SH-SY5Y (cell line): ENCODE results near the gene KLHL11.

Source experiments
- GATA2 ChIP-seq: IDR thresholded peaks from 2 replicates; pipeline ENCODE4 v1.6.1; 2011; ENCODE audit warnings: mild to moderate bottlenecking, low read depth, low read length
- GATA3 ChIP-seq: IDR thresholded peaks from 2 replicates; pipeline ENCODE4 v1.6.1; 2011; ENCODE audit warnings: low read depth, mild to moderate bottlenecking, low read length, moderate library complexity

The KLHL11 gene

DNA sequence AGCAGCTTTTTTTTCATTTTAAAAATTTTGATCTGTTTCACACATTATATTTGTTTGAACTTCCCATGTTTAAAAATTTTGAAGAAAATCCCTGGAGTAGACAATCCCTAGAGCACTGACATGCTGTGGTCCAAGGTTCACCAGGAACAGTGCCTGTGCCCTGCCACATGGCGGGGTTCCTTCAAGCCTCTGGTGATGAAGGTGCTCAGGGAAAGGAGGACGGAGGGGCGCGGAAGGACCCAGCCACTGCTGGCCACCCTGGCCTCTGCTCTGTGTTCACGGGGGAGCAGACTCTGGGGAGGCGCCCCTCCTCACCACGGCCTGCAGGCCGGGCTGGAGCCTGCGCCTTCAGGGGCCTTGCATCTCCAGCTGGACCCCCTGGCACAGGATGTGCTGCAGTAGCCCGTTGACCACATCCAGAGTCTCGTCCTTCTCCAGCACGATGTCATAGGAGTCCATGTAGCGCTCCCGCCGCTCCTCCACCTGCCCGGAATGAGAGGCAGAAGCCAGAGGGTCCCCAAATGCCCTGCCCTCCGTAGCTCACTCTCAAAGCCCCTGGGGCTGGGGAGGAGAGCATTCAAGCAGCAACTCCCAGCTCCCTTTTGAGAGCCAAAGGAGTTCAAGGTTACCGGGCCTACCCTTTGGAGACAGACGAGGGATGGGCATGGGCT is 39.9 kb downstream of the KLHL11 start:
- TF ChIP-seq GATA2, result no peak
- no peak for TF ChIP-seq GATA3

DNA sequence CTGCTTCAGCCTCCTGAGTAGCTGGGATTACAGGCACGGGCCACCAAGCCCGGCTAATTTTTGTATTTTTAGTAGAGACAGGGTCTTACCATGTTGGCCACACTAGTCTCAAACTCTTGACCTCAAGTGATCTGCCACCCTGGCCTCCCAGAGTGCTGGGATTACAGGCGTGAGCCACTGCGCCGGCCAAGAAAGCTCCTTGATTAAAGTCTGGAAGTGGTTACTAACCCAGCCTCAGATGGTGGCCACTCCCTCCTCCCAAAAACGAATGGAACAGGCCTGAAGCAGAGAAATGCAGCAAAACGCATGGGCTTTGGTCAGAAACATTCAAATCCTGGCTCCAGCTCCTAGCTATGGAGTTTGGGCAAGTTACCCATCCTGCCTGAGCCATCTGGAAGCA is 41.1 kb downstream of the KLHL11 start:
- no peak for TF ChIP-seq GATA2
- no peak for TF ChIP-seq GATA3

DNA sequence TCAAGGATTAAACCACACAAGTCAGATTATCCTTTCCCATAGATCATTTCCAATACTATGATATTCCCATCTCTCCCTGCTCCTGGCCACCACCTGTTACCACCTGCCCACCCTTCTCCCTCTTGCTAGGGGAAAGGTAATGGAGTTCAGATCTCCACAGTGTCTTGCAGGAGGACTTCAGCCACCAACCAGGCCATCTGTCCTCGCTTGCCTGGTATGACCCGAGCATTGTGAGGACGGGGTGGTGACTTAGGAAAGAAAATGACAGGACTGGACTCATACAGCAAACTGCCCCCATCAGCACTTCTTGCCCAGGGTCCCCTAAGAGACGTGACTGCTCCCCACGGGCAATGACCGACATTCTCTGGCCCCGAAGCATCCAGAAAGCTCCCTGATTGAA is 41.6 kb downstream of the KLHL11 start:
- TF ChIP-seq GATA3, result no peak
- no peak for TF ChIP-seq GATA2

DNA sequence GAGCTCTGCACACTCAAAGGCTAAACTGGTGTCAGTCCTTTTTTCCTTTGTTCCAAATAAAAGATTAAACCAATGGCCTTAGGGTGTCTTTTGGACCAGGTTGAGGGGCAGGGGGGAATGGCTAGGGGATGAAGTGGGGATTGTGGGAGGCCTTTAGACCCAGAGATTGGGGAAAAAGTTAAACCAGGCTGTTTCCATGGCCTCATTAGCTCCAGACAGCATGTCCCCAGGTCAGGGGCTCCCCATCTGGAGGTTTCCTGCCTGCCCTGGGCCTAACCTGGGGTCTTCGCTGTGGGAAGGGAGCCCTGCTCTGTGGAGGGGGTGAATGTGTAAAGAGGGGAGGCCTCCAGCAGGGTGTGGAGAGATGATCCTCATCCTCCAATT is 42.1 kb downstream of the KLHL11 start:
- TF ChIP-seq GATA2 (no peak), GATA3 (no peak)

DNA sequence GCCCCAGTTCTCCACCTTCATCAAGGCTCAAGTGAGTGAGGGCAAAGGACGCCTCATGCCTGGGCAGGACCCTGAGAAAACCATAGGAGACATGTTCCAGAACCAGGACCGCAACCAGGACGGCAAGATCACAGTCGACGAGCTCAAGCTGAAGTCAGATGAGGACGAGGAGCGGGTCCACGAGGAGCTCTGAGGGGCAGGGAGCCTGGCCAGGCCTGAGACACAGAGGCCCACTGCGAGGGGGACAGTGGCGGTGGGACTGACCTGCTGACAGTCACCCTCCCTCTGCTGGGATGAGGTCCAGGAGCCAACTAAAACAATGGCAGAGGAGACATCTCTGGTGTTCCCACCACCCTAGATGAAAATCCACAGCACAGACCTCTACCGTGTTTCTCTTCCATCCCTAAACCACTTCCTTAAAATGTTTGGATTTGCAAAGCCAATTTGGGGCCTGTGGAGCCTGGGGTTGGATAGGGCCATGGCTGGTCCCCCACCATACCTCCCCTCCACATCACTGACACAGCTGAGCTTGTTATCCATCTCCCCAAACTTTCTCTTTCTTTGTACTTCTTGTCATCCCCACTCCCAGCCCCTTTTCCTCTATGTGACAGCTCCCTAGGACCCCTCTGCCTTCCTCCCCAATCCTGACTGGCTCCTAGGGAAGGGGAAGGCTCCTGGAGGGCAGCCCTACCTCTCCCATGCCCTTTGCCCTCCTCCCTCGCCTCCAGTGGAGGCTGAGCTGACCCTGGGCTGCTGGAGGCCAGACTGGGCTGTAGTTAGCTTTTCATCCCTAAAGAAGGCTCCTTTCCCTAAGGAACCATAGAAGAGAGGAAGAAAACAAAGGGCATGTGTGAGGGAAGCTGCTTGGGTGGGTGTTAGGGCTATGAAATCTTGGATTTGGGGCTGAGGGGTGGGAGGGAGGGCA is 42.7 kb downstream of the KLHL11 start:
- no peak for TF ChIP-seq GATA2
- TF ChIP-seq GATA3, result no peak

DNA sequence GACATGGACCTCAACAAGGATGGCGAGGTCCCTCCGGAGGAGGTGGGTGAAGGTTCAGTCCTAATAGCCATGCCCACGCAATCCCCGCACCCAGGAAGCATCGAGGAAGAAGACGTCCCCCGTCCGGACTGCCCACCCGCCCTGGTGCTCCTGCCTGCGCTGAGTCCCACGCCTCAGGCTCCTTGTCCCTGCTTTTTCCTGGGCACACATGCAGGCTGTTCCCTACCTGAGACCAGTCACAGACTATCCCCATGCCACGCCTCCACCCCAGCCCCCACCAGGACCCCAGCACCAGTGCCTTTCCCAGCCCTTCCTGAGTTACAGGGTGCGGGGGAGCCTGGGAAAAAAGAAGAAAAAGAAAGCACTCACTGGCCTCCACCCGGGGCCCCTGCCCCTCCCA is 43.4 kb downstream of the KLHL11 start:
- no peak for TF ChIP-seq GATA3

DNA sequence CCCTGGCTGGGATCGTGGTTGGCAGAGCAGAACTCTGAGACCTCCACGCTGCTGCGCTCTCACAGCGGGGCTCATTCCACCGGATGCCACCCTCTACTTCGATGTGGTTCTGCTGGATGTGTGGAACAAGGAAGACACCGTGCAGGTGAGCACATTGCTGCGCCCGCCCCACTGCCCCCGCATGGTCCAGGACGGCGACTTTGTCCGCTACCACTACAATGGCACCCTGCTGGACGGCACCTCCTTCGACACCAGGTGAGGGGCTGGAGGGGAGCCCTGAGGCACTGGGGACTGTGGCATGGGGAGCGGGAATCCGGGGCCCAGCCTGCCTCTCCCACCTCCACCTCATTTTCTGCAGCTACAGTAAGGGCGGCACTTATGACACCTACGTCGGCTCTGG is 47.2 kb downstream of the KLHL11 start:
- TF ChIP-seq GATA2 (no peak), GATA3 (no peak)

DNA sequence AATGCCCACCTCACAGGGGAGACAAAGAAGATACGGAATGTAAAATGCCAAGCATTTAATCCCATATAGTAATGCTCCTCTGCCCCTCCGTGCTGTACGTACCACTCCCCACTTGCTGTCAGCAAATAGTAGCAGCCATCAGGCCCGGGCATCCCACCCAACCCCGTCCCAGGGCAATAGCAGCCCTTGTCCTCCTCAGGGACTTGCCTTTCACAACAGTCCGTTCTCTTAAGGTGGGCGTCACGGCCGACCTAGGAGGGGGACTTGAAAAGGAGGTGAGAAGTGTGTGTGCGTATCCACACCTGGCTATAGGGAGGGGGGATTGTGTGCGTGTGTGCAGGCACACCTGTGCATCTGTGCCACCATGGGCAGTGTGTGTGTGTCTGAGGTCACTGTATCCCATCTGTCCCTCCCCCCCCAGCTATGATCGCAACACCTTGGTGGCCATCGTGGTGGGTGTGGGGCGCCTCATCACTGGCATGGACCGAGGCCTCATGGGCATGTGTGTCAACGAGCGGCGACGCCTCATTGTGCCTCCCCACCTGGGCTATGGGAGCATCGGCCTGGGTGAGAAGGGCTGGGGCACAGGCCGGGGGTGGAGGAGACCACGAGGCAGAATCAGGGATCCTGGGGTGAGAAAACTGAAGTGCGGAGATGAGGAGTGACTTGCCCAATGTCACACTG is 48.4 kb downstream of the KLHL11 start:
- TF ChIP-seq GATA3 (no peak), GATA2 (no peak)

DNA sequence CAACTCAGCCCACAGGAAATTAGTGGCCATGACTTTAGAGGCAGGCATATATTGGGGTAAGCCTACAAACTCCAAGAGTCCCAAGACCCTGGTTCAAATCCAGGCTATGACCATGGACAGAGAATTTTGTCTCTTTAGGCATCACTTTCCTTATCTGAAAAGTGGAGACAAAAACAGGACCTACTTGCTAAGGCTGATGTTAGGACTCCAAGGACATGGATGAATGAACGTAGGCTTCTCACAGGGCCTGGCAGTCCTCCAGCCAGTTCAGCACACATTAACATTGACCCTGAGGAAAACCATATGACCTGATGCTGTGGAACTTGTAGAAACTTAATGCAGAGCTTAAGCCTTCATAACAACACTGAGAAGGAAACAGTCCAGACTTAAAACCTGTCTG is 51.0 kb downstream of the KLHL11 start:
- TF ChIP-seq GATA3 (no peak), GATA2 (no peak)

DNA sequence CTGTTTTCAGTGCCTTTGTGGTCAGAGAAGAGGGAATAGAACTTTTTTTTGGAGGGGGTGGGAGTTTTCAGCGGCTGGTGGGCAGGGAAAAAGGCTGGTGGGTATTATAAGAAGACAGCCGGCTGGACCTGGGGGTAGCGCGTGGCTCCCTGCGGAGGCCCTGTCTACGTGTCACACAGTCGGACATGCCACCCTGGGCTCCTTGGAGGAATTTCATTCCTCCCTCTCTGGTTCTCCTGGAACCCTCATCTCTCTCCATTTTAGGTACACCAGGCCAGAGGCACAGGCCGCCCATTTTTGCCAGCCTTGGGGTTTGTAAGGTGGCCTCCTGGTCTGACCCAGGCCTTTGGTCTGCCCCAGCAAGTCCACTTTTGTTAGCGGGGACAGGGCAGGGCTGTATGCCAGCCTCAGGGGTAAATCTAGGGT is 51.5 kb downstream of the KLHL11 start:
- TF ChIP-seq GATA3 (no peak), GATA2 (no peak)

DNA sequence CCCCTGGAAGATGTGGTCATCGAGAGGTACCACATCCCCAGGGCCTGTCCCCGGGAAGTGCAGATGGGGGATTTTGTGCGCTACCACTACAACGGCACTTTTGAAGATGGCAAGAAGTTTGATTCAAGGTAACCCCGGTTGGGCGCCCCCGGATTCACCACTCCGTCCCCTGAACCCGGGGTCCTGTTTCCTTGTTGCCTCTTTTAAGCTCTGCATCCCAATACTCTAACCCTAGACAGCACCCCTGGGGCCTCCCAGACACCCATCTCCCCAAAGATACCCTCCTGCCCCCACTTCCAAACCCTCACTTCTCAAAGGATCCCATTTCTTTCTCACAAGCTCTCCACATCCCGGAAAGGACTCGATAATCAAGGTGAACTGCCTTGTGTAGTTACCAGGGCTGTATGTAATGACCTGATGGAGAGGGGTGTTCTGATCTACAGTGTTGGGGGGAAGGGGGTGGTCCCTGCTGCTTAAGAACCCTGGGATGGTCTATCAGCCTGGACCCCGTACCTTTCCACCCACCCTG is 52.0 kb downstream of the KLHL11 start:
- no peak for TF ChIP-seq GATA2
- no peak for TF ChIP-seq GATA3

DNA sequence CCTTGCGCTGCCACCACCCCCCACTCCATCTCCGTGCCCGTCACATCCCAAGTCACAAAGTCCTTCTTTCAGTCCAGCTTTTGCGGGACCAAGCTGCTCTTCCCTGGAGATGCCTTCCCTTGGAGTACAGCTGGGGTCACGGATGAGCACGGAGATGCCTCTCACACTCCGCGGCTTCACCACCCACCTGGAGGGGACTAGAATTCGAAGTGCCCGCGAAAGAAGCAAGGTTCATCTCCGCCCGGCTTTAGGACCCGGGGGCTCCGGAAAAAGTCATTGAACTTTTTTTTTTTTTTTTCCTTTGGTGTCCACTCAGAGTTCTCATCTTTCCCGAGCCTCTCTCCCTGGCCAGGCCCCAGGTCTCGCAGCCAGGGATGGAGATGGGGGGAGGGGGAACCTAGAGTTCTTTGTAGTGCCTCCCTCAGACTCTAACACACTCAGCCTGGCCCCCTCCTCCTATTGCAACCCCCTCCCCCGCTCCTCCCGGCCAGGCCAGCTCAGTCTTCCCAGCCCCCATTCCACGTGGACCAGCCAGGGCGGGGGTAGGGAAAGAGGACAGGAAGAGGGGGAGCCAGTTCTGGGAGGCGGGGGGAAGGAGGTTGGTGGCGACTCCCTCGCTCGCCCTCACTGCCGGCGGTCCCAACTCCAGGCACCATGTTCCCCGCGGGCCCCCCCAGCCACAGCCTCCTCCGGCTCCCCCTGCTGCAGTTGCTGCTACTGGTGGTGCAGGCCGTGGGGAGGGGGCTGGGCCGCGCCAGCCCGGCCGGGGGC is 52.7 kb downstream of the KLHL11 start, which contains the start of gene FKBP10:
TSS of gene FKBP10 (plus strand) at position 624 of the 771 bp plus-strand sequence. CDS start at position 655, 31 bp downstream.
- TF ChIP-seq GATA3 (no peak), GATA2 (no peak)

DNA sequence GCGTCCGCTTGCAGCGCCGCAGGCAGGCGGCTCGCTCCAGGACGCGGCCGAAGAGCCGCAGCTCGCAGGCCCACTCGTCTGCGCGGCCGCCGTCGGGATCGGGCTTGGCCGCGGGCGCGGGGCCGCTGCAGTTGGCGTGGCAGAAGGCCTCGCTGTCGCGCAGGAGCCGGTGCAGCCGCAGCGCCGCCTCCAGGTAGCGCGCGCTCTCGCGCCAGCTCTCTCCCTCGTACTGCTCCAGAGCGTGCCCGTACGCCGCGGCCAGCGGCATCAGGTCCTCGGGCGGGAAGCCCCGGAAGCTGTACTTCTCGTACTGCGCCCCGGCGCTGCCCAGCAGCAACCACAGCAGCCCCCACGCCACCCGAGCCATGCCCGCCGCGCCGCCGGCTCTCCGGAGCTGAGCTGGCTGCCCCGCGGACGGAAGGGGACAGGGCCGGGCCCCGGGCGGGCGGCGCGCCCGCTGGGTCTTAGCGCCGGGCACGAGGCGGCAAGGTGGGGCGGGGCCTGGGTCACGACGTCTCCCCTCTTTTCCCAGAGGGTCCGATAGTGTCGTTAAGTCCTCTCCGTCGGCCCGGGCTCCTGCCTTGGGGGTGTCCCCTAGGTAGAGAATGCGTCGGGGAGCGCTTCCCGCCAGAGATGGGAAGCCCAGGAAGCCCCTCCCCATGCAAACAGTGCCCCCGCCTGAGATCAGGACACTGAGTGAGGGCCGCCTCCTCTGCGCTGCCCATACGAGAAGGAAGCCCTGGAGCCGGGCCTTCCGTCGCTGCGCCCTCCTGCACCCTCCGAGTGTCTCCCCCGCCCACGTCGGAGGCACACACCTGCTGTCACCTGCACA is 53.5 kb downstream of the KLHL11 start, which contains the start of gene P3H4:
TSS of gene P3H4 (minus strand) at position 401 of the 832 bp plus-strand sequence. CDS start at position 367, 34 bp downstream.
- TF ChIP-seq GATA3 (no peak), GATA2 (no peak)
